AG04450 (cell line): ENCODE measurements around the gene VSIR. TPM values are rescaled to one million over a fixed set of nuclear protein-coding genes. Genes with fewer than 3 reads are reported as not detected.

Source experiments
- CTCF ChIA-PET: fragments of 300-600, 350-600 bp; formaldehyde crosslinking; extraction: SDS; loops from one replicate; lab custom pipeline; 2022; ENCODE audit warnings: antibody characterized with exemption, inconsistent platforms; lab: Charles Lee
- POLR2A ChIA-PET: fragments of 350-600 bp; formaldehyde crosslinking; extraction: SDS; loops from one replicate; lab custom pipeline; 2021; ENCODE audit warnings: antibody characterized with exemption, inconsistent platforms; lab: Yijun Ruan, JAX
- DNase-seq: peaks from one replicate; pipeline ENCODE4 v3.0.0-alpha.2; 2011; ENCODE audit warnings: low read depth, low spot score
- H3K27ac ChIP-seq: one replicate; pipeline ENCODE4 v1.5.1; 2012; ENCODE audit warnings: low read depth, low read length, control low read depth
- H3K27me3 ChIP-seq: one replicate; pipeline ENCODE4 v1.6.0; 2012; ENCODE audit warnings: low read length; ENCODE audit not compliant: control insufficient read depth, insufficient read depth
- H3K4me3 ChIP-seq: 2 replicates; pipeline ENCODE4 v1.5.1; 2011; ENCODE audit warnings: mild to moderate bottlenecking, low read depth, low read length, control low read depth
- H3K9me3 ChIP-seq: 2 replicates; pipeline ENCODE4 v1.5.1; 2012; ENCODE audit warnings: low read length; ENCODE audit not compliant: control insufficient read depth, insufficient read depth
- polyA plus RNA-seq: library from polyadenylated mRNA; depleted of rRNA; stranded (reverse); fragments of >200 nt; gene quantifications from 2 replicates; pipeline ENCODE4 v1.2.3, GENCODE V29; 2011
- TF ChIP-seq, protein P1 (sequence below): IDR thresholded peaks from 2 replicates; pipeline ENCODE4 v1.5.1; 2011; ENCODE audit warnings: low read depth, low read length, control low read depth, inconsistent platforms

VSIR gene
- polyA plus RNA-seq, 1 experiment, result 22.1 TPM

- TF ChIP-seq, protein P1, sequence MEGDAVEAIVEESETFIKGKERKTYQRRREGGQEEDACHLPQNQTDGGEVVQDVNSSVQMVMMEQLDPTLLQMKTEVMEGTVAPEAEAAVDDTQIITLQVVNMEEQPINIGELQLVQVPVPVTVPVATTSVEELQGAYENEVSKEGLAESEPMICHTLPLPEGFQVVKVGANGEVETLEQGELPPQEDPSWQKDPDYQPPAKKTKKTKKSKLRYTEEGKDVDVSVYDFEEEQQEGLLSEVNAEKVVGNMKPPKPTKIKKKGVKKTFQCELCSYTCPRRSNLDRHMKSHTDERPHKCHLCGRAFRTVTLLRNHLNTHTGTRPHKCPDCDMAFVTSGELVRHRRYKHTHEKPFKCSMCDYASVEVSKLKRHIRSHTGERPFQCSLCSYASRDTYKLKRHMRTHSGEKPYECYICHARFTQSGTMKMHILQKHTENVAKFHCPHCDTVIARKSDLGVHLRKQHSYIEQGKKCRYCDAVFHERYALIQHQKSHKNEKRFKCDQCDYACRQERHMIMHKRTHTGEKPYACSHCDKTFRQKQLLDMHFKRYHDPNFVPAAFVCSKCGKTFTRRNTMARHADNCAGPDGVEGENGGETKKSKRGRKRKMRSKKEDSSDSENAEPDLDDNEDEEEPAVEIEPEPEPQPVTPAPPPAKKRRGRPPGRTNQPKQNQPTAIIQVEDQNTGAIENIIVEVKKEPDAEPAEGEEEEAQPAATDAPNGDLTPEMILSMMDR, result no peak
- H3K9me3 ChIP-seq, result no peaks in the 10 kb centered on the region; the same call in 1 of the 2 replicates
- CTCF ChIA-PET, result interaction anchor here (0.7 to 1.2 kb wide), 2 partner anchors 78 to 80 kb away, joined by 3 to 4 read pairs; no protein-coding TSS in a partner anchor
- no peak overlapping the region for H3K4me3 ChIP-seq
- H3K27ac ChIP-seq, result no peak overlapping the region
- POLR2A ChIA-PET, result no interaction called here
- DNase-seq, result no peak
- no peaks in the 10 kb centered on the region for H3K27me3 ChIP-seq
These were observed 43.1 kb upstream of the VSIR start for GRCh38 chr10:71816421-71816851.

DNA sequence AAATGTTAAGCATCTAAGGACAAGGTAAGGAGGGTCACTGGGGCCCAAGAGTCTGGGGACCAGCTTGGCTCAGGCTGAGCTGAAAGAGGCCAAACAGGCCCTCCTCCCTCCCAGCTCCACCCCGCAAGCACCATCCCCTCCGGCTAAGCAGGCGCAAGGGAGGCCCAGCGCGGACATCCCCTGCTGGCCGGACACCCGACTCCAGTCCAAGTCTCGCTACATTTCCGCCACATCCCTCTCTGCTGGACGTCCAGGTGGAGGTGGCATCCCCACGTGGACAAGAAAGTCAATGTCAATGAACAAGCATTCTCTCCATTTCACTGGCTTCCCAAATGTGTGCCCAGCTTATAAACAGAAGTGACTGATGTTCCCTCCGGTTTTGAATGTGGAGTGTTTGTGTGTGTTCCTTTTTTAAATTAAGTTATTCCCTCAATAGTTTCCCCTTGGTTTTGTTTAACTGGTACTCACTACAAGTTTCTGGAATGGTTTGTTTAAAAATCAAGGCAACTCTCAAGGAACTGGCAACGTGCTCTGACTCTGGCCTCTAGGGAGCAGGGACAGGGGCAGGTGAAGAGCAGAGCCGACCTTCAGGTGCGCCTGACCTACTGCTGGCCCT, 42.3 kb upstream of the VSIR start:
- TF ChIP-seq, protein P1, result no peak
- Histone ChIP-seq H3K9me3 (no peaks in the 10 kb centered on the region; the same call in 1 of the 2 replicates), H3K4me3 (no peak overlapping the region), H3K27ac (no peak overlapping the region), H3K27me3 (no peaks in the 10 kb centered on the region)
- DNase-seq, result no peak
- ChIA-PET CTCF (interaction anchor here (0.7 to 1.5 kb wide), 2 partner anchors 10 to 11 kb away, joined by 3 to 4 read pairs; no protein-coding TSS in a partner anchor), POLR2A (no interaction called here)

GRCh38 chr10:71814922-71815411, 41.6 kb upstream of the VSIR start:
- no peaks in the 10 kb centered on the region; the same call in 1 of the 2 replicates for H3K9me3 ChIP-seq
- no peaks in the 10 kb centered on the region for H3K27me3 ChIP-seq
- DNase-seq, result no peak
- H3K4me3 ChIP-seq, result no peak overlapping the region
- ChIA-PET CTCF (interaction anchor here (0.7 to 2.5 kb wide), 3 partner anchors 9 to 118 kb away, joined by 3 to 10 read pairs (median 4); no protein-coding TSS in a partner anchor), POLR2A (no interaction called here)
- H3K27ac ChIP-seq, result no peak overlapping the region
- TF ChIP-seq, protein P1, result no peak

DNA sequence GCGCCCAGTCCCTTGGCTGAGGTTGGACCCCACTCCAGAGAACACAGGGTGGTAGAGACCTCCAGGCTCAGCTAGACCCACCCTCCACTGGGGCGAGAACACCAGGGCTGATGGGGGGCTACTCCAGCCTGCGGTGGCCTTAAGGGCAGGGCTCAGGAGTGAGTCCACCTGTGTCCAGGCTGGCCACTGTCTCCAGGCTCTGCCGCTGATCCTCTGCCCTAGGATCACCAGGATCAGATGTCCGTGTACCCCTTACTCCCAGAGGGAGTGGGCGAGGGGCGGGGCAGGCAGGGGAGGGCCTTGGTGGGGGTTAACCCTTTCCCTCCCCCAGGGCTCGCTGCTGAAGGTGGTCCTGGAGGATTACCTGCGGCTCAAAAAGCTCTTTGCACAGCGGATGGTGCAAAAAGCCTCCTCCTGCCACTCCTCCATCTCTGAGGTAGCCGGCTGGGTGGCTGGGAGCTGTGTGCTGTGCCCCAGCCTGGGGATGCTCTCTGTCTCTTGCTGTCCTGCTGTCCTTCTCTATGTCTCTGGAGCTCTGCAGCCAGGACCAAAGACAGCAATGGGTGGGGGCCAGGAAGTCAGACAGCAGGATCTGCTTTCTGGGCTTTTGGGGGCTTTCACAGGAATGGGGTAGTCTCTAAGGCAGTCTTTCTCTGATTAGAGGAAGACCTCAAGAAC, 39.7 kb upstream of the VSIR start:
- POLR2A ChIA-PET, result no interaction called here

More for the DNA sequence above, 39.7 kb upstream of the VSIR start:
- TF ChIP-seq, protein P1, result no peak
- CTCF ChIA-PET, result interaction anchor here (1.1 to 2.5 kb wide), 3 partner anchors 11 to 116 kb away, joined by 3 to 10 read pairs (median 6); no protein-coding TSS in a partner anchor
- H3K27me3 ChIP-seq, result no peaks in the 10 kb centered on the region
- no peak overlapping the region for H3K4me3 ChIP-seq
- DNase-seq, result no peak
- no peak overlapping the region for H3K27ac ChIP-seq
- H3K9me3 ChIP-seq, result no peaks in the 10 kb centered on the region; the same call in 1 of the 2 replicates
